Stomach (tissue), 4 donors: ENCODE results near the gene PPARA.

Source experiments
- CTCF ChIP-seq, 7 experiments: fragments of 450-650 bp in 4 of 7; fragments of 200-600 bp in 3 of 7; sonication (generic) in 3 of 7; IDR thresholded peaks; one replicate each; pipeline ENCODE4 v1.5.1; 2016 to 2019; ENCODE audit warnings: antibody characterized with exemption in 7 of 7, control low read depth in 2 of 7, mild to moderate bottlenecking in 1 of 7
- POLR2AphosphoS5 ChIP-seq, 3 donors: sonication (generic); formaldehyde crosslinking; IDR thresholded peaks; one replicate each; pipeline ENCODE4 v1.6.1; 2016; ENCODE audit warnings: antibody characterized with exemption in 3 of 3

- TF ChIP-seq POLR2AphosphoS5 (IDR thresholded peaks at IDR 0.05) (no peak), CTCF (IDR thresholded peaks at IDR 0.05) (no peak)
Measured at GRCh38 chr22:46138058-46138797, 12.1 kb upstream of the PPARA start.
